GM18907 (cell line): ENCODE results near the gene UBC.
A peak's percentile ranks its signal among the peaks of the same experiment; 100 is the strongest.
"Not testable (repeated sequence)": the region's sequence is repeated elsewhere in the genome, so short reads cannot be mapped to it uniquely, and the experiment has no call there.

ENCODE experiments used
- ATAC-seq: cut with Tn5 transposase; IDR thresholded peaks from one replicate; pipeline ENCODE4 v1.9.1; 2021; ENCODE audit warnings: mild to moderate bottlenecking, moderate library complexity; ENCODE audit not compliant: unreplicated experiment

Gene UBC

DNA sequence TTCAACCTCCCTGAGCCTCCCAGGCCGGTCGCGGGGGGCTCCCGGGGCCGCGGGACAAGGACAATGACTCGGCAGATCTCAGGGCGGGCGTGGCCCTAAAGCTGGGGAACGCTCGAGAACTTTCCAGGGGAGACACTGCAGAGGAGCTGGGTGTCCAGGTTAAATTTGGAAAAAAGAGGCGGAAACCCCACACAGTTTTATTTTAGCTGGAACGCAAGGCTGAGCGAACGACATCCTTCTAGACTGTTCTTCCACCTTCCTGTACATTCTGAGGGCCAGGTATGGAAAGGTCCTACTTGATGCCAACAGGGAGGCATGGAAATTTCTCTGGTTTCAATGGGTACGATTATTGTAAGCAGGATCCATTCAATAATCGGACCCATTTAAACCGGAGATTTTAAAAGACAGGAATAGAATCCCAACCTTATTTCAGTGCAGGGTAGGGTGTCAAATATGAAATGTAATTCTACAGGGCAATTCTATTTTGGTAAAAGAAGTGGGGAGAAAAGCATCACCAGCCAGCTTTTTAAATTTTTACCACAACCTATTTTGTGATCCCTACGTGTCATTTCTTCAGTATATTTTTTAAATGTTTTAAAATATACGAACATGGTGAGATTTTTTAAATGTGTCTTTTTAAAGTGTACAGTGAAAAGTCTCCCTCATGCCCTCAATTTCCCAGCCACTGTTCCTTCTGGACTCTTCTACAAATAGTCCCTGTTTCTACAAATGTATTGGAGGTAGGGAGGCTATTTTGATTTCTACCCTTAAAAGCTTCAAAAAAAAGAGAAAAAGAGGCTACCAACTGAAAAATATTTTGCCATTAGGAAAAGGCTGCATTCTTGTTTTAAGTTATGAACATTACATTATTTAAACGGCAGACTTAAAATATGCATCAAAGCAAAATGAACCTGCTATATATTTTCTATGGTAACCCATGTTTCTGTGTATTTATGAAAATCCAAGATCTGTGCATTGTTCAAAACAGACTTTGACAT, 1.1 kb upstream of the UBC start:
- ATAC-seq, result peak; percentile 13

DNA sequence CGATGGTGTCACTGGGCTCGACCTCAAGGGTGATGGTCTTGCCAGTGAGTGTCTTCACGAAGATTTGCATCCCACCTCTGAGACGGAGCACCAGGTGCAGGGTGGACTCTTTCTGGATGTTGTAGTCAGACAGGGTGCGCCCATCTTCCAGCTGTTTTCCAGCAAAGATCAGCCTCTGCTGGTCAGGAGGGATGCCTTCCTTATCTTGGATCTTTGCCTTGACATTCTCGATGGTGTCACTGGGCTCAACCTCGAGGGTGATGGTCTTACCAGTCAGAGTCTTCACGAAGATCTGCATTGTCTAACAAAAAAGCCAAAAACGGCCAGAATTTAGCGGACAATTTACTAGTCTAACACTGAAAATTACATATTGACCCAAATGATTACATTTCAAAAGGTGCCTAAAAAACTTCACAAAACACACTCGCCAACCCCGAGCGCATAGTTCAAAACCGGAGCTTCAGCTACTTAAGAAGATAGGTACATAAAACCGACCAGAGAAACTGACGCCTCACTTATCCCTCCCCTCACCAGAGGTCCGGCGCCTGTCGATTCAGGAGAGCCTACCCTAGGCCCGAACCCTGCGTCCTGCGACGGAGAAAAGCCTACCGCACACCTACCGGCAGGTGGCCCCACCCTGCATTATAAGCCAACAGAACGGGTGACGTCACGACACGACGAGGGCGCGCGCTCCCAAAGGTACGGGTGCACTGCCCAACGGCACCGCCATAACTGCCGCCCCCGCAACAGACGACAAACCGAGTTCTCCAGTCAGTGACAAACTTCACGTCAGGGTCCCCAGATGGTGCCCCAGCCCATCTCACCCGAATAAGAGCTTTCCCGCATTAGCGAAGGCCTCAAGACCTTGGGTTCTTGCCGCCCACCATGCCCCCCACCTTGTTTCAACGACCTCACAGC, 717 bp downstream of the UBC start:
- peak; percentile 20 for ATAC-seq

DNA sequence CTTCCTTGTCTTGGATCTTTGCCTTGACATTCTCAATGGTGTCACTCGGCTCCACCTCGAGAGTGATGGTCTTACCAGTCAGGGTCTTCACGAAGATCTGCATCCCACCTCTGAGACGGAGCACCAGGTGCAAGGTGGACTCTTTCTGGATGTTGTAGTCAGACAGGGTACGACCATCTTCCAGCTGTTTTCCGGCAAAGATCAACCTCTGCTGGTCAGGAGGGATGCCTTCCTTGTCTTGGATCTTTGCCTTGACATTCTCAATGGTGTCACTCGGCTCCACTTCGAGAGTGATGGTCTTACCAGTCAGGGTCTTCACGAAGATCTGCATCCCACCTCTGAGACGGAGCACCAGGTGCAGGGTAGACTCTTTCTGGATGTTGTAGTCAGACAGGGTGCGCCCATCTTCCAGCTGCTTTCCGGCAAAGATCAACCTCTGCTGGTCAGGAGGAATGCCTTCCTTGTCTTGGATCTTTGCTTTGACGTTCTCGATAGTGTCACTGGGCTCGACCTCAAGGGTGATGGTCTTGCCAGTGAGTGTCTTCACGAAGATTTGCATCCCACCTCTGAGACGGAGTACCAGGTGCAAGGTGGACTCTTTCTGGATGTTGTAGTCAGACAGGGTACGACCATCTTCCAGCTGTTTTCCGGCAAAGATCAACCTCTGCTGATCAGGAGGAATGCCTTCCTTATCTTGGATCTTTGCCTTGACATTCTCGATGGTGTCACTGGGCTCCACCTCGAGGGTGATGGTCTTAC, 1.7 kb downstream of the UBC start:
- ATAC-seq, result not testable (repeated sequence)

DNA sequence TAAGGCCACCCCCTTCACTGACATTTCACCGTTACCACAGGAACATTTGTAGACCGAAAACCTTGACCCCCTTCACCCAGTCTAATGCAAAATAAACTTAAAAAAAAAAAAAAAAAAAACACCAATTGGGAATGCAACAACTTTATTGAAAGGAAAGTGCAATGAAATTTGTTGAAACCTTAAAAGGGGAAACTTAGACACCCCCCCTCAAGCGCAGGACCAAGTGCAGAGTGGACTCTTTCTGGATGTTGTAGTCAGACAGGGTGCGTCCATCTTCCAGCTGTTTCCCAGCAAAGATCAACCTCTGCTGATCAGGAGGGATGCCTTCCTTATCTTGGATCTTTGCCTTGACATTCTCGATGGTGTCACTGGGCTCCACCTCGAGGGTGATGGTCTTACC, 2.9 kb downstream of the UBC start:
- not testable (repeated sequence) for ATAC-seq

DNA sequence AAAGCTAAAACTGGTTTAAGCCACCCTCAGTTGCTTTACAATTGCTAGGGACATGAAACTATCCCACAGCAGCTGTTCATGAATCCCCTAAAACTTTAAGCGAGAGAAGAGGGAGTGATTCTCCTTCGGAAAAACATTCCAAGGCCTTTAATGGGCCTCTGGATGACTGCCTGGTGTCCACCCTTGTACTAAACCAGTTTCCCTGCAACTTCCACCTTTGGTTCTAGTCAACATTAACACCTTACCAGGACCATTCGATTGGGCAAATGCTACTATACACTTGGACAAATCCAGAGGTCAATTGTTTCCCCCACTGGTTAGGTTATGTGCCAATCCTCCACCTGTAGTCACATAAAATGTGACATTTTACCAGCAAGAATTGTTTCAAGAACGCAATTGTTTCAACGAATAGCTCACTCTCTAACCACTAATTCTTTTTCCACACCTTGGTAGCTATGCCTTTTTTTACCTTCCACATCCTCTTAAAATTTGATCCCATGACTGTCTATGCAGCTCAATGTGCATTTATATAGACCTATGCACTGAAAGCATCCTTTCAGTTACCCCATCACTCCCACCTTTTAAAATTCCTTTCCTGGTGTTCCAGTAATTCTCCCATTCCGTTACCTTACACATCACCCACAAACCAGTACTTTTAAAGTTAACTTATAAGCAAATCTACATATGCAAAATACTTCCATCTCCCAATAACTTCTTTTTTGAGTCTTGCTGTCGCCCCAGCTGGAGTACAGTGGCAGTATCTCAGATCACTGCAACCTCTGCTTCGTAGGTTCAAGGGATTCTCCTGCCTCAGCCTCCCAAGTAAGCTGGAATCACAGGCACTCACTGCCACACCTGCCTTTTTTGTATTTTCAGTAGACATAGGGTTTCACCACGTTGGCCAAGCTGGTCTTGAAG, 3.6 kb downstream of the UBC start:
- ATAC-seq, result no peak

DNA sequence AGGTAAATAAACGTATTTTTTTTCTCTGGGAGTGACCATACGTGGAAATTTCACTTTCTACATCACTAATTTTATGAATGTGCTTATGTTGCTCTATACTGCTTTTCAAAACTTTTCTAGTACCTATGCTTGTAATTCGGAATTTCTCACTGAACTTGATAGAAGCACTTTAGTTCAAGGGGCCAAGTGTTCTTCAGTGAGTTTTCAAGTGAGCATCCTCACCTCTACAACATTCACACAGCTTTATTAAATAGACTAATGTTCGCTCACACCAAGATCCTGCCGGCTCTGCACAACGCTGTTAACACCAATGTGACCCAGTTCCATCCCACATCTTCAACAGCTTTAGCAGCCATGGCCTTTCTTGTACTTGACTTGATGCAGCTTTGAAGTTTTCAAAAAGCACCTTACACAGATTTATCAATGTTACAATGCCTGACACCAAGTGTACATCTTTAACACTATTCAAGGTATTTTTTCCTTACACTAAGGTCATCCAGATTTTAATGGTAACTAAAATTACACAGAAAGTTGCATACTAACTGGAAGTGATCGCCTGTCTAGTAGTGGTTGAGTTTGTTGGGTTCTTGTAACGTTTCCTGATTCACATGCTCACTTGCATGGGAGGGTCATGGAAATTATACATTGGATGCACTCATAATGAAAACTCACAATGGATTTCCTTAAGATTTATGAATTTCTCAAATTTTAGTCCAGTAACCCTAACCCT, 4.5 kb downstream of the UBC start:
- ATAC-seq, result no peak

DNA sequence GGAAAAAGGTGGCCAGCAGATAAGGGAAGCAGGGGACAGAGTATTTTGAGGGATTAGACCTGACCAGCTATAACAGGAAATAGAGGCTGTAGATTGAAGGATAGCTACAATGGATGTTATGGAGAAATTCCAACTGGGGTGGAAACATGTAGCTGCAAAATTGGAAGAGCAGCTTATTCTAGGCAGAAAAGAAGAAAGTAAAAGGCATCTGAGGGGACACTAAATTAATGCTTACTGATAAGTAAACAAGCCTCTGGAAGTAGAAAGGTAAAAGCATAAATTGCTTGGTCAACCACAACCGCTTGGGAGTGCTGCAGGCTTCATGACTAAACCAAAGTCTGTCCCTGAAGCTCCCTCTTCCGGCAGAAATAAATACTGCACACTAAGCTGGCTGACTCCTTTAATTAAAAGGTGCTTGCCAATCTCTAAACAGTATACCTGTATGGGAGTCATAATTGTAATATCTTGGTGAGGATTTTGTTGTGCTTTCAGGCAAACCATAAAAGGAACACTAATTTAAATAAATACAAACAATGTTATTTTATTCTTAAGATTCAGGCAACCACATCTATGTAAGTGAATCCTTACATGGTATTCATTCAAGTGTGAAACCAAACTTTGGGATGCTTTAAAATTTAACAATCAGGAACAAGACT, 7.7 kb downstream of the UBC start:
- peak; percentile 68 for ATAC-seq

DNA sequence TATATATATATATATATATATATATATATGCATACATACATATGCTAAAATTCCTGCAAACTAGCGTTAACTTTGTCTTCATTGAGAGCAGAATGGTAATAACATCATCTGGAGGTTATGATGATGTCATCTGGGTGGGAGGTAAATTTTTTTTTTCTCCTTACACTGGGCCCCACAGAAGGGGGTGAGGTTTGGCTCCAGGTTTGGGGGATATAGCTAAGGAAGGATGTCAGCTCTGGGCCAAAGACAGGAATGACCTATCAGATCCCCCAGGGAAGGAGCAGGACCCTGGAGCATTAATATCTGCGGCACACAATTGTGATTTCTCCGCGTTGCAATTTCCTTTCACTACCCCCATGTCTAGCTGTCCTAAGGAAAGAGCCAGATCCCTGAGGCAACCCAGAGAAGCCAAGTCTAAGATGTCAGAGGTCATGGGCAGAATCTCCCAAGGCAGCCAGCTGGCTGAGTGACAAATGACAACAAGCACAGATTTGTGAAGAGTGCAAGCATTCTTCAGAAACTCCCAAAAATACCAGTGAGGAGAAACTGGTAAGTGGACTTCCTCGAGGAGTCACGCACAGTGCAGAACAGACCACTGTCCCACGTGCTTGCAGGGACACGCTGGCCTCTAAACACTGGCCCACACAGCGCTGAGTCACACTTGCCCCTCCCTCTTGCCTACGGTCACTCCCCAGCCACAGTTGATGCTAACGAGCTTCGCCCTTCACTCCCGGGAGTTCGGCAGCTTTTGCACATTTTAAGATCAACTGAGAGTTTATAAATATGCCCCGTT, 9.9 kb downstream of the UBC start:
- ATAC-seq, result no peak

DNA sequence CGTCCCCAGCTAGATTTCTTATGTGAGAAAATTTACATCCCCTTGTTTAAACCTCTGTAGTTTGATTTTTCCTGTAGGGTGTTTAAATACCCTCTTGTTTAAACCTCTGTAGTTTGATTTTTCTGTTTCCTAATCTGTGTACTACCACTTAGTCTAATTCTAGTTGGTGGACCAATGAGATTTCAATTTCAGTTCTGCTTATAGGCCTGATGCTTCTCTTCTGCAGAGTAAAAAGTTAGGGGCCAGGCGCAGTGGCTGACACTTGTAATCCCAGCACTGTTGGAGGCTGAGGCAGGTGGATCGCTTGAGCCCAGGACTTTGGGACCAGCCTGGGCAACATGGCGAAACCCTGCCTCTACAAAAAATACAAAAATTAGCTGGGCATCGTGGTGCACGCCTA, 11.5 kb downstream of the UBC start:
- ATAC-seq, result no peak

DNA sequence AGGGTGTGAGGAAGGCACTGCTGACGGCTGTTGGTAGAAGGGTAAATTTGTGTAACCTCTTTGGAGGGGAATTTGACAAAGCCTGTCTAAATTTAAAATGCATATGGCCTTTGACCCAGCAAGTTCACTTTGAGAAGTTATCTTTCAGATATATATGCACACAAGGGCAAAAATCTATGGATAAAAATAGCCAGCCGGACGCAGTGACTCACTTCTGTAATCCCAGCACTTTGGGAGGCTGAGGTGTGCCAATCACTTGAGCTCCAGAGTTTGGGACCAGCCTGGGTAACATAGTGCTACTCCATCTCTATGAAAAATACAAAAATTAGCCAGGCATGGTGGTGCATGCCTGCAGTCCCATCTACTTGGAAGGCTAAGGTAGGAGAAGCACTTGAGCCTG, 13.4 kb downstream of the UBC start:
- ATAC-seq, result no peak

DNA sequence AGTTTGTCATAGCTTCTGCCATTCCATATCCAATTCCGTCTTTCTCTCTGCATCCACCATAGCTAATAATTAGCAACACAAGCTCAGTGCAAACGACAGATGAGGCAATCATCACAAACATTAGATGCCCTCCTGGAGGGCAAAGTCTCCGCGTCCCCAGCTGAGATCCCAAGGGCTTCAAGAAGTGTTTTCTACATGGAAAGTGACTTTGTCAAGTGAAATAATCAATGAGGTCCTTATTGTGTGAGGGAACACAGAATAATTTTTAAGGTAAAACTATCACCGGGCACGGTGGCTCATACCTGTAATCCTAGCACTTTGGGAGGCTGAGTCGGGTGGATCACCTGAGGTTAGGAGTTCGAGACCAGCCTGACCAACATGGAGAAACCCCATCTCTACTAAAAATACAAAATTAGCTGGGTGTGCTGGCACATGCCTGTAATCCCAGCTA, 14.1 kb downstream of the UBC start:
- ATAC-seq, result not testable (repeated sequence)

DNA sequence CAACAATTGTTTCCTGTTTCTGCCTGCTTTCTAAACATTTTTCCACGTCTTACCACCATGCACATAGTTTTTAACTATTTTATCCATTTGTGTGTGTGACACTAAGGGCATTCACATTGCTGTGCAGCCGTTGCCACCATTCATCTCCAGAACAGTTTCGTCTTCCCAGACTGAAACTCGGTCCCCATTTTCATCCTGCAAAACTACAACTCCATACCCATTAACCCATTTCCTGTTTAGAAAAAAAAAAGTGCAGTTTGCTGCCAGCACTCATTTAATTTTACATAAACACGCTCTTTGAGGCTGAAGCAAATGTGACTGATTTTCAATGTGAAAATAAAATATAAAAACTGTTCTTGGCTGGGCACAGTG, 15.5 kb downstream of the UBC start:
- ATAC-seq, result no peak

DNA sequence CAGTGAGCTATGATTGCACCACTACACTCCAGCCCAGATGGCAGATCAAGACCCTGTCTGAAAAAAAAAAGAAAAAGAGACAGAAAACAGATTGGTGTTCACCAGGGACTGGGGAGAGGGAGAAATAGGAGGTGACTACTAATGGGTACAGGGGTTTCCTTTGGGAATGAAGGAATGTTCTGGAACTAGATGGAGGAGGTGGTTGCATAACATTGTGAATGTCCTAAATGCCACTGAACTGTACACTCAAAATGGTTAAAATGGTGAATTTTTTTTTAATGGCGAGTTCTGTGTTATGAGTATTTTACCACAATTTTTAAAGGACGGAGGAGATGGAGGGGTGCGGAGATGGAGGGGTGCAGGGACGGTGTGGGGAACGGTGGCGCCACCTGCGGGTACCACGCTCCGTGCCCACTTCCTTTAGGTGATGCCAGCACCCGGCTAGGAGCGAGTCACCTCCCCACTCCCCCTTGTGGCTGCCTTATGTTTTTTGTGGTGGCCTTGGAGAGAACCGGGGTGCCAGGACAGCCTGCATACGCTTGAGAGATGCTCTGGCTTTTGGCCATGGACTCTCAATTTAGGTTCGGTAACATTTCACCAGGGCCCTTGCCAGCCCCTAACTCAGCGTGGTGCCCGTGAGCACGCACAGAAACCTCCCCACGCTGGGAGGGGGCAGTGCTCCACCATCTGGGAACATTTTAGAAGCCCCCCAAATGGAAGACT, 16.1 kb downstream of the UBC start:
- peak; percentile 74 for ATAC-seq

DNA sequence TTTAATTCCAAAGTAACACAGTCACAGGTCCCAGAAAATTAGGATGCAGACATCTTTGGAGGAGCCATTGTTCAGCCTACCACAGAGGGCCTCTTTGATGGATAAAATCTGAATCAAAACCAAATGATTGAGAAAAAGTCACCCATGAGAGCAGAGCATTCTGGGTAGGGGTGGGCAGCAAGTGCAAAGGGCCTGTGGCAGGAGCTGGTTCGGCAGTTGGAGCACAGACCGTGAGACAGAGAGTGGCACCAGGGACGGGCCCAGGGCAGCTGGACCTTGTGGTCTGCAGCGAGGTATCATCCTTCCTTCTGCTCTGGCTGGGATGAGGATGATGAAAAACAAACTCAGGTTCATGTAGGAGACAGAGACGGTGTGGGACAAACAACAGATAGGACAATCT, 18.0 kb downstream of the UBC start:
- ATAC-seq, result no peak

DNA sequence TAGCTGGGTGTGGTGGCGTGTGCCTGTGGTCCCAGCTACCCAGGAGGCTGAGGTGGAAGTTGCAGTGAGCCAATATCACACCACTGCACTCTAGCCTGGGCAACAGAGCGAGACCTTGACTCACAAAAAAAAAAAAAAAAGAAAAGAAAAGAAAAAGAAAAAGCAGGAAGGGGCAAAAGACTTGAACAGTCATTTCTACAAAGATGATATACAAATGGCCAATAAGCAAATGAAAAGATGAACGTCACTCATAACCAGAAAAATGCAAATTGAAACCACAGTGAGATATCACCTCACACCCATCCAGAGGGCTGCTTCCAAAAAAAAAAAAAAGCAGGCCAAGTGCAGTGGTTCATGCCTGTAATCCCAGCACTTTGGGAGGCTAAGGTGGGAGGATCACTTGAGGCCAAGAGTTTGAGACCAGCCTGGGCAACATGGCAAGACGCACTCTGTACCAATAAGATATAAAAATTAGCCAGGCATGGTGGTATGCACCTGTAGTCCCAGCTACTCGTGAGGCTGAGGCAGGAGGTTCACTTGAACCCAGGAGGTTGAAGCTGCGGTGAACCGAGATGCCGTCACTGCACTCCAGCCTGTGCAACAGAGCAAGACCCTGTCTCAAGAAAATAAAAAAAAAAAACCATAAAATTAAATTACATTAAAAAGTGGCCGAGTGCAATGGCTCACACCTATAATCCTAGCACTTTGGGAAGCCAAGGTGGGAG, 20.5 kb downstream of the UBC start:
- ATAC-seq, result peak; percentile 55

DNA sequence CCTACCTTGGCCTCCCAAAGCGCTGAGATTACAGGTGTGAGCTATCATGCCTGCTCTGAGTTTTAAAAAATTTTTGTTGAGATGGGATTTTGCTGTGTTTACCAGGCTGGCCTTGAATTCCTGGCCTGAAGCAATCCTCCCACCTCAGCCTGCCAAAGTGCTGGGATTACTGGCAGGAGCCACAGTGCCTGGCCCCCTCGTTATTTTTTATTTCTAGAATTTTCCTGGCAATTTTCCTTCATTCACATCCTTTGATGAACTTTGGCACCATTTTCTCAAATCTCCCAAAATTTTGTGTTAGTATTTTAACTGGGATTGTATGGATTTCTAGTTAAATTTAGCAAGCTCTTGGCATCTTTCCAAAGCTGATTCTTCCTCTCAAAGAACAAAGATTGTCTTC, 26.2 kb downstream of the UBC start:
- no peak for ATAC-seq

DNA sequence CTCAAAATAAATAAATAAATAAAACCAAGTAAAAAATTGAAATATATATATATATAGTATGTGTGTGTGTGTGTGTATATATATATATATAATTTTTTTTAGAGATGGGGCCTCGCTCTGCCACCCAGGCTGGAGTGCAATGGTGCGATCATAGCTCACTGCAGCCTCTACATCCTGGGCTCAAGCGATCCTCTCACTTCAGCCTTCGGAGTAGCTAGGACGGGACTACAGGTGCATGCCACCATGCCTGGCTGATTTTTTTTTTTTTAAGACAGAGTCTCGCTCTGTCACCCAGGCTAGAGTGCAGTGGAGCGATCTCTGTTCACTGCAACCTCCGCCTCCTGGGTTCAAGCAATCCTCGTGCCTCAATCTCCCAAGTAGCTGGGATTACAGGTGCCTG, 26.7 kb downstream of the UBC start:
- ATAC-seq, result not testable (repeated sequence)
